Neural cell (in vitro differentiated cells): ENCODE results near the gene POU2F3. TPM values are rescaled to one million over a fixed set of nuclear protein-coding genes. Genes with fewer than 3 reads are reported as not detected.

Experiments used
- H2AFZ ChIP-seq: fragments of 200-600, 300-800 bp; sonication (generic), shearing (Covaris generic); 2 replicates; pipeline ENCODE4 v1.6.0; 2014; ENCODE audit warnings: low read depth, mild to moderate bottlenecking, antibody characterized with exemption, low read length, moderate library complexity
- H3F3A ChIP-seq: fragments of 200-600 bp; shearing (Covaris generic); 2 replicates; pipeline ENCODE4 v1.6.1; 2016; ENCODE audit warnings: mild to moderate bottlenecking, moderate library complexity, mixed read lengths, antibody characterized with exemption, low read length; ENCODE audit not compliant: insufficient read depth, poor library complexity, severe bottlenecking
- H3K27ac ChIP-seq: fragments of 200-600, 300-800 bp; sonication (generic), shearing (Covaris generic); 2 replicates; pipeline ENCODE4 v1.5.1; 2014; ENCODE audit warnings: mild to moderate bottlenecking, low read length, moderate library complexity
- H3K27me3 ChIP-seq: fragments of 300-800, 200-600 bp; sonication (generic), shearing (Covaris generic); 2 replicates; pipeline ENCODE4 v1.6.0; 2014; ENCODE audit warnings: mild to moderate bottlenecking, low read depth, low read length, moderate library complexity; ENCODE audit not compliant: insufficient read depth
- H3K36me3 ChIP-seq: fragments of 300-800, 200-600 bp; sonication (generic), shearing (Covaris generic); 2 replicates; pipeline ENCODE4 v1.5.1; 2014; ENCODE audit warnings: mild to moderate bottlenecking, antibody characterized with exemption, low read length, moderate library complexity; ENCODE audit not compliant: insufficient read depth
- H3K4me2 ChIP-seq: fragments of 300-800, 200-600 bp; sonication (generic), shearing (Covaris generic); 2 replicates; pipeline ENCODE4 v1.6.0; 2014; ENCODE audit warnings: mild to moderate bottlenecking, low read length
- H3K4me3 ChIP-seq: fragments of 300-800, 200-600 bp; sonication (generic), shearing (Covaris generic); 2 replicates; pipeline ENCODE4 v1.5.1; 2014; ENCODE audit warnings: mild to moderate bottlenecking, low read length, moderate library complexity
- H3K79me2 ChIP-seq: fragments of 200-600 bp; shearing (Covaris generic); replicated peaks from 2 replicates; pipeline ENCODE4 v1.6.0; 2014; ENCODE audit warnings: mild to moderate bottlenecking, low read length, moderate library complexity; ENCODE audit not compliant: insufficient read depth
- H3K9ac ChIP-seq: fragments of 300-800, 200-600 bp; sonication (generic), shearing (Covaris generic); 2 replicates; pipeline ENCODE4 v1.6.1; 2016; ENCODE audit warnings: mild to moderate bottlenecking, low read length, mixed read lengths
- H3K9me2 ChIP-seq: fragments of 200-600 bp; shearing (Covaris generic); 2 replicates; pipeline ENCODE4 v1.6.1; 2016; ENCODE audit warnings: mild to moderate bottlenecking, low read length, mixed read lengths; ENCODE audit not compliant: insufficient read depth
- H3K9me3 ChIP-seq: fragments of 200-600, 300-800 bp; sonication (generic), shearing (Covaris generic); 2 replicates; pipeline ENCODE4 v1.6.1; 2016; ENCODE audit warnings: mild to moderate bottlenecking, mixed run types, low read length, moderate library complexity, mixed read lengths
- H4K20me1 ChIP-seq: fragments of 200-600 bp; shearing (Covaris generic); 2 replicates; pipeline ENCODE4 v1.6.1; 2016; ENCODE audit warnings: mild to moderate bottlenecking, mixed run types; ENCODE audit not compliant: insufficient read depth
- CTCF ChIP-seq: fragments of 450-650 bp; IDR thresholded peaks from 2 replicates; pipeline ENCODE4 v1.5.1; 2014; ENCODE audit warnings: antibody characterized with exemption, mild to moderate bottlenecking, moderate library complexity; ENCODE audit not compliant: poor library complexity, severe bottlenecking
- EP300 ChIP-seq: fragments of 450-650 bp; conservative IDR thresholded peaks from 2 replicates; pipeline ENCODE4 v1.6.1; 2014; ENCODE audit warnings: antibody characterized with exemption, mild to moderate bottlenecking, moderate library complexity; ENCODE audit not compliant: poor library complexity, severe bottlenecking
- EZH2 ChIP-seq: fragments of 200-600, 300-800 bp; shearing (Covaris generic), sonication (generic); IDR thresholded peaks from 2 replicates; pipeline ENCODE4 v1.6.1; 2014; ENCODE audit warnings: antibody characterized with exemption, low read length, borderline replicate concordance, mild to moderate bottlenecking; ENCODE audit not compliant: insufficient read depth, poor library complexity, severe bottlenecking
- MXI1 ChIP-seq: fragments of 450-650 bp; conservative IDR thresholded peaks from 2 replicates; pipeline ENCODE4 v1.6.1; 2014; ENCODE audit warnings: antibody characterized with exemption, mild to moderate bottlenecking; ENCODE audit not compliant: poor library complexity, severe bottlenecking
- POLR2AphosphoS5 ChIP-seq: IDR thresholded peaks from 2 replicates; pipeline ENCODE4 v1.6.1; 2012
- RAD21 ChIP-seq: fragments of 450-650 bp; conservative IDR thresholded peaks from 2 replicates; pipeline ENCODE4 v1.6.1; 2014; ENCODE audit warnings: antibody characterized with exemption, mild to moderate bottlenecking, moderate library complexity
- SMC3 ChIP-seq: fragments of 450-650 bp; conservative IDR thresholded peaks from 2 replicates; pipeline ENCODE4 v1.6.1; 2014; ENCODE audit warnings: antibody characterized with exemption, mild to moderate bottlenecking, moderate library complexity; ENCODE audit not compliant: poor library complexity
- TAF1 ChIP-seq: IDR thresholded peaks from 2 replicates; pipeline ENCODE4 v1.6.1; 2012; ENCODE audit warnings: low read depth
- polyA plus RNA-seq: library from polyadenylated mRNA; depleted of rRNA; stranded (reverse); fragments of >200 nt; gene quantifications from 2 replicates; pipeline ENCODE4 v1.2.3, GENCODE V29; 2014
- TF ChIP-seq, protein P1 (sequence below): IDR thresholded peaks from 2 replicates; pipeline ENCODE4 v1.6.1; 2012; ENCODE audit warnings: borderline replicate concordance

The POU2F3 gene
- polyA plus RNA-seq, 1 donor from 2014 or later: not detected

GRCh38 chr11:120318906-120319305 lies 79.0 kb downstream of the POU2F3 start:
- no peaks in the 10 kb centered on the region for H3F3A ChIP-seq
- H3K9ac ChIP-seq: no peak overlapping the region
- no peak overlapping the region for H3K4me2 ChIP-seq
- H4K20me1 ChIP-seq: no peaks in the 10 kb centered on the region
- no peak overlapping the region for H2AFZ ChIP-seq
- no peak overlapping the region for H3K27ac ChIP-seq
- no peaks in the 10 kb centered on the region for H3K36me3 ChIP-seq
- TF ChIP-seq EP300: no peak
- TF ChIP-seq RAD21: no peak
- TF ChIP-seq CTCF: no peak
- TF ChIP-seq SMC3: no peak
- no peak for TF ChIP-seq POLR2AphosphoS5
- no peak for TF ChIP-seq MXI1
- no peak for TF ChIP-seq TAF1
- no peak for TF ChIP-seq EZH2
- TF ChIP-seq, protein P1, sequence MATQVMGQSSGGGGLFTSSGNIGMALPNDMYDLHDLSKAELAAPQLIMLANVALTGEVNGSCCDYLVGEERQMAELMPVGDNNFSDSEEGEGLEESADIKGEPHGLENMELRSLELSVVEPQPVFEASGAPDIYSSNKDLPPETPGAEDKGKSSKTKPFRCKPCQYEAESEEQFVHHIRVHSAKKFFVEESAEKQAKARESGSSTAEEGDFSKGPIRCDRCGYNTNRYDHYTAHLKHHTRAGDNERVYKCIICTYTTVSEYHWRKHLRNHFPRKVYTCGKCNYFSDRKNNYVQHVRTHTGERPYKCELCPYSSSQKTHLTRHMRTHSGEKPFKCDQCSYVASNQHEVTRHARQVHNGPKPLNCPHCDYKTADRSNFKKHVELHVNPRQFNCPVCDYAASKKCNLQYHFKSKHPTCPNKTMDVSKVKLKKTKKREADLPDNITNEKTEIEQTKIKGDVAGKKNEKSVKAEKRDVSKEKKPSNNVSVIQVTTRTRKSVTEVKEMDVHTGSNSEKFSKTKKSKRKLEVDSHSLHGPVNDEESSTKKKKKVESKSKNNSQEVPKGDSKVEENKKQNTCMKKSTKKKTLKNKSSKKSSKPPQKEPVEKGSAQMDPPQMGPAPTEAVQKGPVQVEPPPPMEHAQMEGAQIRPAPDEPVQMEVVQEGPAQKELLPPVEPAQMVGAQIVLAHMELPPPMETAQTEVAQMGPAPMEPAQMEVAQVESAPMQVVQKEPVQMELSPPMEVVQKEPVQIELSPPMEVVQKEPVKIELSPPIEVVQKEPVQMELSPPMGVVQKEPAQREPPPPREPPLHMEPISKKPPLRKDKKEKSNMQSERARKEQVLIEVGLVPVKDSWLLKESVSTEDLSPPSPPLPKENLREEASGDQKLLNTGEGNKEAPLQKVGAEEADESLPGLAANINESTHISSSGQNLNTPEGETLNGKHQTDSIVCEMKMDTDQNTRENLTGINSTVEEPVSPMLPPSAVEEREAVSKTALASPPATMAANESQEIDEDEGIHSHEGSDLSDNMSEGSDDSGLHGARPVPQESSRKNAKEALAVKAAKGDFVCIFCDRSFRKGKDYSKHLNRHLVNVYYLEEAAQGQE: no peak
- no peaks in the 10 kb centered on the region for H3K9me3 ChIP-seq
- H3K79me2 ChIP-seq: no peaks in the 10 kb centered on the region
- H3K9me2 ChIP-seq: no peaks in the 10 kb centered on the region
- H3K4me3 ChIP-seq: no peak overlapping the region
- H3K27me3 ChIP-seq: no peaks in the 10 kb centered on the region

DNA sequence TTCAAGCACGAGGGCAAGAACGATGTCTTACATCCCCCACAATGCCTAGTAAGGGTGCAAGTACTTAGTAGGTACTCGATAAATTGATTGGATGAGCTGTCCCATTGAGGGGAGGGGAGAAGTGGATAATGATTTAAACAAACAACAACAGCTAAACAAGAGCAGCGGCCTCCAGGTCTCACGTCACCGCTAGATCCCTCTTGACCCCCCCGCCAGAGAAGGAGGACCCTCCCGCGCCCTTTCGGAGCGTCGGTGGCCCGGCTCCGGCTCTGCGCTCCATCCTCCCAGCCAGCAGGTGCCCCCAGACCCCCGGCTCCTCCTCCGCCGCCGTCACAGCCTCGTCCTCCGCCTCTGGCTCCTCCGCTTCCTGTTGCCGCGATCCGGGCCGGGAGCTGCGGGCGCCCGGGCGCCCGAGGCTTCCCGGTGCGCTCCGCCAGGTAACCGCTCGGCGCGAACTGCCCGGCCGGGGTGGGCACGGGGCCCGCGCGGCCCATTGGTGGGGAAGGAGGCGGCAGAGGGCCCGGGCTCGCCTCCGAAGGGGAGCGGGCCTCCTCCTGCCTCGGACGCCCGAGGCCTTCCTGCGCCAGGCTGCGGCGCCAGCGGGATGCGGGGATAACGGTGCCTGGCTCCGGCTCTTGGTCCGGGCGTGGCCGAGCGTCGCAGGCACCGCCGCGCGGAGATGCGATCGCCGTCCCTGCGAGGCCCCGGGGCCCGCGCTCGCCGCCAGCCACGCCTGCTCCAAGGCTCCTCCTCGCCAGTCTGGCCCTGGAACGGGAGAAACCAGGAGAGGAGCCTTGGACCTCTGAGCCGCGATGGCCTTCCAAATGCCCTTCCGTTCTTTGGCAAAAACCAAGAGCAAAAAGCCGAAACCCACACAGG lies 85.2 kb downstream of the POU2F3 start, which contains the start of gene TLCD5:
Gene TLCD5 (plus strand): TSS at position 368 of the 879 bp plus-strand sequence. CDS start 2,143 bp downstream, outside the sequence.
- Histone ChIP-seq H3K27me3 (no peaks in the 10 kb centered on the region), H3K9me3 (no peaks in the 10 kb centered on the region), H3K79me2 (peaks cover 6% of the 10 kb centered on the region), H3K27ac (peak within 1 kb of the TSS; percentile 74), H4K20me1 (no peaks in the 10 kb centered on the region), H3K9ac (peak within 1 kb of the TSS; percentile 87), H3K9me2 (no peaks in the 10 kb centered on the region), H2AFZ (peak within 1 kb of the TSS; percentile 52), H3K36me3 (no peaks in the 10 kb centered on the region), H3K4me2 (peak within 1 kb of the TSS; percentile 71), H3F3A (peaks cover 5% of the 10 kb centered on the region), H3K4me3 (peak within 1 kb of the TSS; percentile 81)
- peak; percentile 47 for TF ChIP-seq SMC3
- no peak for TF ChIP-seq EZH2
- TF ChIP-seq EP300: peak; percentile 52
- TF ChIP-seq, protein P1: no peak
- TF ChIP-seq TAF1: no peak
- peak; percentile 73 for TF ChIP-seq POLR2AphosphoS5
- peak; percentile 42 for TF ChIP-seq RAD21
- peak; percentile 67 for TF ChIP-seq CTCF
- peak; percentile 77 for TF ChIP-seq MXI1
